PFSK-1 (cell line): ENCODE data around the gene INSR.

Source experiments
- FOXP2 ChIP-seq: optimal IDR thresholded peaks from 2 replicates; pipeline ENCODE3; 2011; ENCODE audit warnings: borderline replicate concordance, control low read depth, inconsistent platforms; ENCODE audit not compliant: insufficient read depth; ENCODE audit errors: extremely low read length, extremely low read depth
- POLR2AphosphoS5 ChIP-seq: IDR thresholded peaks from 2 replicates; pipeline ENCODE4 v1.6.1; 2012; ENCODE audit warnings: low read depth, mild to moderate bottlenecking, control low read depth, low read length, moderate library complexity
- REST ChIP-seq, 2 experiments: IDR thresholded peaks; 2 replicates each; pipeline versions ENCODE4 v1.6.1 to v1.8.0; 2011 to 2012; ENCODE audit warnings: low read depth in 2 of 2, low read length in 2 of 2, control low read depth in 1 of 2, inconsistent platforms in 1 of 2, mild to moderate bottlenecking in 1 of 2, moderate library complexity in 1 of 2; ENCODE audit not compliant: insufficient read depth in 1 of 2
- SIN3A ChIP-seq: IDR thresholded peaks from 2 replicates; pipeline ENCODE4 v1.6.1; 2012; ENCODE audit warnings: mild to moderate bottlenecking, low read length, moderate library complexity, borderline replicate concordance; ENCODE audit not compliant: insufficient read depth
- TAF1 ChIP-seq: IDR thresholded peaks from 2 replicates; pipeline ENCODE4 v1.6.1; 2012; ENCODE audit warnings: low read length, control low read depth, borderline replicate concordance; ENCODE audit not compliant: insufficient read depth

The INSR gene

DNA sequence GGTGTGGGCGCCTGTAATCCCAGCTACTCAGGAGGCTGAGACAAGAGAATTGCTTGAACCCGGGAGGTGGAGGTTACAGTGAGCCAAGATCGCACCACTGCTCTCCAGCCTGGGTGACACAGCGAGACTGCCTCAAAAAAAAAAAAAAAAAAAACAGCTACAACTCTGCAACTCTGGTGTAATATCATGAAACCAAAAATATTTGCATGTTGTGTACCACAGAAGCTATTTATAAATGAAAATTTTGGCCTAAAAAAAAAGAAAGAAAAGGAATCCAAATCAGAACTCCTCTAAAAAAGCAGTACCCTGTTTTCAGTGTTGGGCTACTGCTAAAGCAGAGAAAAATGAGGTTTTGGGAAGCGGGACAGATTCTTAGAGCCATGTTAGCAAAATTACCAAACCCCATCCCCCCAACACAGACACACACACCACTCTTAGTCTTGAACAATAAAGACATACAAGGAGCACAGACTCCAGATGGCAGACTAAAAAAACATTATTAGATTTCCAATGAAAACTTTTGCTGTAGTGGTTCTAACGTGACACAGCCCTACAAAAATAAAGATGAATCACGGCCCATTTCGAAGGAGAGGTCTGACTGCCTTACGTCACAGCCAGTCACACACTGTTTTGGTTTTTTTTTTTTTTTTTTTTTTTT lies 51.5 kb downstream of the INSR start:
- no peak for TF ChIP-seq POLR2AphosphoS5
- TF ChIP-seq REST (IDR thresholded peaks at IDR 0.05; ENCODE audit: insufficient read depth in 1 of 2, low read depth in 2 of 2, low read length in 2 of 2): no peak
- no peak for TF ChIP-seq SIN3A
- TF ChIP-seq FOXP2: no peak
- TF ChIP-seq TAF1: no peak

DNA sequence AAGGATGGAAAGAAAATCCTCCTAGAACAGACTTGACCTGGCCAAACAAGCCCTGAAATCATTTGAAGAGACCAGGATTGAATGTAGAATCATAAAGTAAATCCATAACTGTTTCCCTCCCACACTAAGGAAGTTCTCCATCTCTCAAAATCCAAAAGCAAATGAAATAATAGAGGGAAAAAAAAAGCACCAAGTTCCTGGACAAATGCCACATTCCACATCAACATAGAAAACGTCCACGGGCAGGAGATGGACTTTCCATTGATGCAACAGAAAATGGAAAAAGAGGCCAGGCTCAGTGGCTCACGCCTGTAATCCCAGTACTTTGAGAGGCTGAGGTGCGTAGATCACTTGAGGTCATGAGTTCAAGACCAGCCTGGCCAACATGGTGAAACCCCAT lies 56.2 kb downstream of the INSR start:
- TF ChIP-seq TAF1 (no peak), FOXP2 (no peak), POLR2AphosphoS5 (no peak), SIN3A (no peak), REST (IDR thresholded peaks at IDR 0.05; ENCODE audit: insufficient read depth in 1 of 2, low read depth in 2 of 2, low read length in 2 of 2) (no peak)

DNA sequence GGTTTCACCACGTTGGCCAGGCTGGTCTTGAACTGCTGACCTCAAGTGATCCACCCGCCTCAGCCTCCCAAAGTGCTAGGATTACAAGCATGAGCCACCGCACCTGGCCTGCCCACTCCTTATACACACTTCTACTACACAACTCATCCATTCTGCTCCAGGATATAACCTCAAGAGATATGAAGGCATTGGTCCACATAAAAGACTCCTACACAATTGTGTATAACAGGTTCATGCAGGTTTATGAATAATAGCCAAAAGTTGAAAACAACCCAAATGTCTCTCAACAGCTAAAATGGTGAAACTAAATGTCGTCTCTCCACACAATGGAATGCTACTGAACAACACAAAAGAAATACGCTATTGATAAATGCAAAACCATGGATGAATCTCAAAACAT lies 58.1 kb downstream of the INSR start:
- TF ChIP-seq FOXP2 (no peak), REST (IDR thresholded peaks at IDR 0.05; ENCODE audit: insufficient read depth in 1 of 2, low read depth in 2 of 2, low read length in 2 of 2) (no peak), SIN3A (no peak), TAF1 (no peak), POLR2AphosphoS5 (no peak)

DNA sequence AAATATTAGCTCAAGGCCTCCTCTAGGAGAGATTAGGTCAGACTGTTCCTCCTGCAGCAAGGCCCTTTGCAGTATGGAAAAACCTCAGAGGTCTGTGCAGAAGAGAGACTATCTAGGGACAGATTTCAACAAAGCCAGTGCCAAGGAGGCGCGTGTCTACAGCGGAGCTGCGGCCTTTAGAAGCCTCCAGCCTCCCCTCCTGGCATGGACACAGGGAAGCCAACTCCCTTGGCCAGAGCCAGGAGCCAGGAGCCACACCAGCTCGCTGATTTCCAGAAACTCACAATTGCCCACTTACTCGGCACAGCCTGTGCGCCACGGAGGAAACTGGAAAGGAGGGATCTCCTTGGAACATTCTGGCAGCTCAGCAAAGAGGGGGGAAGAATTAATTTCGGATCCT lies 63.4 kb downstream of the INSR start:
- no peak for TF ChIP-seq TAF1
- TF ChIP-seq SIN3A: no peak
- TF ChIP-seq POLR2AphosphoS5: no peak
- no peak for TF ChIP-seq REST (IDR thresholded peaks at IDR 0.05; ENCODE audit: insufficient read depth in 1 of 2, low read depth in 2 of 2, low read length in 2 of 2)
- TF ChIP-seq FOXP2: no peak

DNA sequence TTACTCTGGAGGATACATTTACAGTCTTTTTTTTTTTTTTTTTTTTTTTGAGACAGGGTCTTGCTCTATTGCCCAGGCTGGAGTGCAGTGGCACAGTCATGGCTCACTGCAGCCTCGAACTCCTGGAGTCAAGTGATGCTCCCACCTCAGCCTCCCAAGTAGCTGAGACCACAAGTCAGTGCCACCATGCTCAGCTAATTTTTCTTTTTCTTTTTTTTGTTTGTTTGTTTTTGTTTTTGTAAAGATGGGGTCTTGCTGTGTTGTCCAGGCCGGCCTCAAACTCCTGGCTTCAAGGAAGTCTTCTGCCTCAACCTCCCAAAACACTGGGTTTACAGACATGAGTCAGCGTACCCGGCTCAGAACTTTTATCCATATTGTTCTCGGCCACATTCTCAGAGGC lies 64.5 kb downstream of the INSR start:
- TF ChIP-seq REST (IDR thresholded peaks at IDR 0.05; ENCODE audit: insufficient read depth in 1 of 2, low read depth in 2 of 2, low read length in 2 of 2) (no peak), TAF1 (no peak), POLR2AphosphoS5 (no peak), SIN3A (no peak), FOXP2 (no peak)
